ENCODE measurements around the gene CSGALNACT2. TPM values are rescaled to one million over a fixed set of nuclear protein-coding genes. Genes with fewer than 3 reads are reported as not detected.
"Not testable (repeated sequence)": the region's sequence is repeated elsewhere in the genome, so short reads cannot be mapped to it uniquely, and the experiment has no call there.

CSGALNACT2 gene
- total RNA-seq, 1 donor from 2014 or later: 4.9 TPM

DNA sequence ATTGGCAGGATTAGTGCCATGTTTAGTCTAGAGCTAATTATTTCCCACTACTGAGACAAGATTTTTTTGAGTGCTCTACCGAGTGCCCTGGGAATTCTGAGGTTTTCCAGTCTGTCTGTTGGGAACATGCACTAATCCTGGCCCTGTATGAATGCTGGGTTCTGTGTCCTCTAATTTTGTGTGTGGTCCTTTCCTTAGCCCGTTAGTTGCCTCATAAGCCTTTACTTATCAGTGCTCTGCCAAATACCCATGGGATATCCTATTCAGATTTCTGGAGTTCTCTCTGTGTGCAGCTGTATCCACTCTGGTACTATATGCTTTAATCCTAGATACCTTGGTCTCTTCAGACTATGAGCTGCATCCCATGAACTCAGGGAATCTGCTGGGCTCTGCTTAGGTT is 13.1 kb downstream of the CSGALNACT2 start:
- ATAC-seq: no peak

DNA sequence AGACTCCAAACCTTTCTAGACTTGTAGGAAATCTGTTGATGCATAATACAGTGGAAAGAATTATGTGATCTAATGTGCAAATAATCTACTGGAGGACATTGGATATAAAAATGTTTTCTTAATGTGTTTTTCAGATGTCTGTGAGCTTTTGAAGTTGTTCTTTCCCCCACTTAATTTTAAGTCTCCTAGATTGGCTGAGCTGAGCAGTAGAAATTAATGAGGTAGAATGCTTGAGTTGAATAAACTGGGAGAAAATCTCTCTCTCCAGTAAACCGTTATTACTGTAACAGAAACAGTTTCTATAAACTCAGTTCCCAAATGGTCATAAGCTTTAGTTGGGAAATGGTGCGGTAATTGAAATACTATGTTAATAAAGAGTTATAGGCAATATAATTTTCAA is 15.7 kb downstream of the CSGALNACT2 start:
- ATAC-seq: no peak

- ATAC-seq: no peak
These were observed 17.0 kb downstream of the CSGALNACT2 start for GRCh38 chr10:43155221-43155620.

GRCh38 chr10:43155741-43156140 is 17.5 kb downstream of the CSGALNACT2 start:
- ATAC-seq: no peak

- no peak for ATAC-seq
These were observed 18.5 kb downstream of the CSGALNACT2 start for GRCh38 chr10:43156590-43157341.

DNA sequence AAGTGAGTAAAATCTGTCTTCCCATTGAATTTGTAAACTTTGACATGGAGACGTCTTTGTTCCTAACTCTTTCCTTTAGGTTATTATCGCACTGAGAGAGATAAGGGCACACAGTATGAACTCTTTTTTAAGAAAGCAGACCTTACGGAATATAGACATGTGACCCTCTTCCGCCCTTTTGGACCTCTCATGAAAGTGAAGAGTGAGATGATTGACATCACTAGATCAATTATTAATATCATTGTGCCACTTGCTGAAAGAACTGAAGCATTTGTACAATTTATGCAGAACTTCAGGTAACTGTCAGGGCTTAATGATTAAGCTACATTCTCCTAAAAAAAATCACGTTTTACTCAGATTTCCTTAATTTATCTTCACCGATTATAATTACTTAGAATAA is 20.4 kb downstream of the CSGALNACT2 start:
- ATAC-seq: no peak

- no peak for ATAC-seq
These were observed 22.0 kb downstream of the CSGALNACT2 start for GRCh38 chr10:43160046-43160920.

DNA sequence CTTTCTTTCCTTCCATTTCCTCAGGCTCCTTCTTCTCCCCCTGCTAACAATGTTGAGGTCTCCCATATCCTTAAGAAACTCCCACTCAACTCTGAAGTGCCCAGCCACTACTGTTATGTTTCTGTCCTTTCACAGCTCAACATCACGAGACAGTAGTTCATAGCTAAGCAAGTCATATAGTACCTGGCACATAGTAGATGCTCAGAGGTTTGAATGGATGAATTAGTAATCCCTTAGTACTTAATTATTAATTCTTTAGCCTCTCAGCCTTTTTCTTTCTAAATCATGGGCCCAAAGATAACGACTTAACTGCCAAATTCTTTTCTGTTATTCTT is 22.6 kb downstream of the CSGALNACT2 start:
- ATAC-seq: no peak

- no peak for ATAC-seq
These were observed 24.4 kb downstream of the CSGALNACT2 start for GRCh38 chr10:43162604-43163003.

DNA sequence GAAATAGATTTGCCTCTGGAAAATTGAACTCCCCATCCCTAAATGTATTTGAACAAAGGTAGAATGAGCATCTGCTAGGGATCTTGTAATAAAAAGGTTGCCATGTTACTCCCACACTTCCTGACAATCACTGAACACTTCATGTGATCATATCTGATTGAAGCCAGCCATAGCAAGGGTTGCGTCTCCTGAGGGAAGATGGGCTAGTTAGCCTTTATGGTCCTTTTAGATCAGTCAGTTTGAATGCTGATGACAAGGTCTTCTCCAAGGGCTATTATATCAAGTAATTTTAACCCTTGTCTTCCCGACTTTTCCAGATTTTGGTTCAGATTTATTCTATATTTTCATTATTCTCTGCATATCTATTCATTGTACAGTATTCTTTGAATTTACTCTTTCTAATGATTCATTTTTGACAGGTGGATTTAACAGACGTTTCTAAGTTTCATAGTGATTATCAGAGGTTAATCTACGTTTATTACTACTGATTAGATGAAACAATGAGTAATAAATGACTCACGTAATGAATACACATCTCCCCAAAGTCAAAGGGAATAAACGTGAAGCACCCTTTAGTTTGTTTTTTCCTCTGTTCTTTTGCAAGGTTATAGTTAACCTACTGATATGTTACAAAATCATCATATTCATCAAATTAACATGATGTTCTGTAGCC is 28.1 kb downstream of the CSGALNACT2 start:
- no peak for ATAC-seq

DNA sequence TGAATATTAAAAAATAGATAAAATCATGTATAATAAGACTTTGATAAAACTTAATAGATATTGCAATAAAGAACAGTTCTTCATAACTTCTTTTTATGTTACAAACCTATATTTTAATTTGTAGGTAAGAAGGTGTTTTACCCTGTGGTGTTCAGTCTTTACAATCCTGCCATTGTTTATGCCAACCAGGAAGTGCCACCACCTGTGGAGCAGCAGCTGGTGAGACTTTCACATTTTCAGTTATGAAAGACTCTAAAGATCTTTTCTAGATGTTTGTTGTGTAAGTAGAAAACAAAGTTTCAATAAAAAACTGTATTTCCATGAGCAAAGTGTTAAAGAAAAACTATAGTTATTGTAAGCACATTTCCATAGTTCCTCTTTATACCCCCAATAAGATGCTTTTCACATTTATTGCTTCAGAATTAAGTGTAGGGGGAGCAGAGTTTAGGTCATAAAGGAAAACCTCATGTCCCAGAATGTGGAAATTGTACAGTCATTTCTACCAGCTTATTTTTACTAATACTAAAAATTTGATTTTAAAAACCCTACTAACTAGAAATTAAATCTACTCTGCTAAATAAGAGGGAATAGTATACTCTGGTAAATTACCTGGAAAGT is 28.7 kb downstream of the CSGALNACT2 start:
- ATAC-seq: no peak

- no peak for ATAC-seq
These were observed 29.2 kb downstream of the CSGALNACT2 start for GRCh38 chr10:43167498-43167889.

DNA sequence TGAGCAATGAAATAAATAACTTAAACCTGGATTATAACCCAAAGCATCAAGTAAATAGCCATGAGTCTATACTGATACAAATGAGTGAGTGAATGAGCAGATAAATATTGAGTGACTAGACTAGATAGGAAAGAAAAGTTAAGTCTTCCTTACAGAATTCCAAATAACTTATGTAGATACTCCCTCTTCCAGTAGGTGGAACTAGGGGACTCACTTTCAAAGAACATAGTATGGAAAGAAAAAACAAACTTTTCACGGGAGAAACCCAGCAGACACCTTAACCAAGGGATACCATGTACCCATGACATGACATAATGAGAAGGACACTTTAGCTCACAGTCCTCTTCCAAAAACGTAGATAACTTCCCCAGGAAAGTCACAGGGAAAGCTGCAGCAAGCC is 32.2 kb downstream of the CSGALNACT2 start:
- no peak for ATAC-seq

DNA sequence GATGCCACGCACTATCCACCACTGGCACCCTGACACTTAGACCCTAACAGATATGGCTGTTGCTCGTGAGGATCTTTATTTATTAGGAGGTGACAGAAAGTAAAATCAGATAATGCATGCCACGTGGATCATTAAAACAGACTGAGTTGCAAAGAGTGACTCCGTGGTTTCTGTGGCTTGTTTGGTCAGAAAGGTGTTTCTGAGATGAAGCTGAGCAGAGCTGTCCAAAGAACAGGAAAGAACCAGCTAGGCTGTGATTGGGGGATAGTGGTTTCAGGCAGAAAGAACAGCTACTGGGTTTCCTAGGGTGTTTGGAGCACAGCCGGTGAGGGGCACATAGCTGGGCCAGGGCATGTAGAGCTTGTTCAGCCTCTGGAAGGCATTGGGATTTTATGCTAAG is 34.4 kb downstream of the CSGALNACT2 start:
- no peak for ATAC-seq

- ATAC-seq: no peak
These were observed 34.9 kb downstream of the CSGALNACT2 start for GRCh38 chr10:43173120-43173519.

- no peak for ATAC-seq
These were observed 36.7 kb downstream of the CSGALNACT2 start for GRCh38 chr10:43174969-43175368.

DNA sequence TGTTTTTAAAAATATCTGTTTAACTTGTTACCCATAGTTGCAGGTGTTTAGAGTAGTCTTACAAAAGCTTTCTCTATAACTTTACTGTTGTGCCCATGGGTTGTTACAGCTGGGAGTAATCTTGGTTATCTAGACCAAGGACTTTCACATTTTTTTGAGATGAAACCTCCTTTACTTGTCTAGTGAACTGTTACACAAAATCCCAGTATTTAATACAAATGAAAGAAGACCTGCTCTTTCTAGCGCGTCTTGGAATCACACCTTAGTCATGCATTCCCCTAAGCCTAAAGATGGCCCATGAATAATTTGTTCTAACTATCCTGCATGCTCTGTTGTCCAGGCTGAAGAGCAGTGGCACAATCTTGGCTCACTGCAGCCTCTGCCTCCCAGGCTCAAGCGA is 38.0 kb downstream of the CSGALNACT2 start:
- no peak for ATAC-seq

GRCh38 chr10:43177595-43177994 is 39.4 kb downstream of the CSGALNACT2 start:
- ATAC-seq: no peak

GRCh38 chr10:43181146-43181545 is 42.9 kb downstream of the CSGALNACT2 start:
- no peak for ATAC-seq

GRCh38 chr10:43183764-43184163 is 45.5 kb downstream of the CSGALNACT2 start:
- not testable (repeated sequence) for ATAC-seq

- no peak for ATAC-seq
These were observed 47.9 kb downstream of the CSGALNACT2 start for GRCh38 chr10:43186150-43186549.

DNA sequence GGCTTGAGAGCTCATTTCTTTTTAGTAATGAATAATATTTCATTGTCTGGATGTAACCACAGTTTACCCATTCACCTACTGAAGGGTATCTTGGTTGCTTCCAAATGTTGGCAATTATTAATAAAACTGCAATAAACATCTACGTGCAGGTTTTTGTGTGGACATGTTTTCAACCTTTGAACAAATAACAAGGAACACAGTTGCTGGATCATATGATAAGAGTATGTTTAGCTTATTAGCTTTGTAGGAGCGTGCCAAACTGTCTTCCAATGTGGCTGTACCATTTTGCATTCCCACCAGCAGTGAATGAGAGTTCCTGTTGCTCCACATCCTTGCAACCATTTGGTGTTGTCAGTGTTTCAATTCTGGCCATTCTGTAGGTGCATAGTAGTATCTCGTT is 49.0 kb downstream of the CSGALNACT2 start:
- ATAC-seq: no peak

- no peak for ATAC-seq
These were observed 50.5 kb downstream of the CSGALNACT2 start for GRCh38 chr10:43188702-43189101.
